NCI-H2029 (cell line): ENCODE measurements around the gene AP5Z1.

Experiments
- DNase-seq: peaks from one replicate; lab custom pipeline; 2025; lab: John Stamatoyannopoulos, UW

The AP5Z1 gene

DNA sequence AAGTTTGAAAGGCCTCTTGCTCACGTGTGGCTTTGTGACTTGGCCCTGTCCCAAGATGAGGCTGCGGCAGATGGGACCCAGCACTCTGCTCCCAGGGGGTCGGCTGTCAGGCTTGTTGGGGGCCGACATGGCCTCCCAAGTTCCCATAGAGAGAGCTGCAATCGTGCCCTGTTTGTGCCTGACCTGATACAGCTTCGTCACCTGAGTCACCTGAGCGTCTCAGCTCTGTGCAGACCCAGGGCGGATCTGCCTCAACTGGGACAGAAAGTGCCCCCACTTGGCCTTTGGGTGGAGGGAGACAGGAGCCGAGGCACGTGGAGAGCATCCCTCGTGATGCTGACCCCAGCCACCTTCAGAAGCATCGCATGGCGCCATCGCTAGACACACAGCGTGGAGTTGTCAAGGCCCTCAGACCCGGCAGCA is 64.7 kb downstream of the AP5Z1 start:
- no peak for DNase-seq
